Measurements from ENCODE around the gene AK3. TPM values are rescaled to one million over a fixed set of nuclear protein-coding genes. Genes with fewer than 3 reads are reported as not detected.

AK3 gene
- total and polyA plus RNA-seq, 9 of the 15 experiments (the other 6 are each of a cell fraction or from before 2014, with no cell fraction given): 12.2 to 78.6 (median 41.8) TPM

GRCh38 chr9:4700091-4700490 lies 40.9 kb downstream of the AK3 start:
- DNase-seq (ENCODE audit: extremely low read depth in 1 of 4, low spot score in 3 of 4) (peak in 1 of 4 experiments; percentile 50), ATAC-seq (peak; percentile 95), FAIRE-seq (peak; percentile 94)
- CTCF ChIA-PET (ENCODE audit: low intra/inter-chr PET ratio): no interaction called here
- Histone ChIP-seq H4K20me1 (replicated peaks; ENCODE audit: control insufficient read depth, insufficient read depth, low read length) (no peaks in the 10 kb centered on the region), H3K79me2 (ENCODE audit: control insufficient read depth, insufficient read depth, low read length) (no peaks in the 10 kb centered on the region), H3K4me1 (replicated peaks in 1 of 2; ENCODE audit: control insufficient read depth in 2 of 2, insufficient read depth in 2 of 2, low read length in 2 of 2) (peaks cover 4% of the 10 kb centered on the region in 2 experiments; a peak in 1 of 5 replicates), H2AFZ (ENCODE audit: low read depth, low read length) (no peak overlapping the region), H3K27me3 (ENCODE audit: control insufficient read depth in 2 of 2, insufficient read depth in 2 of 2, low read length in 2 of 2) (no peaks in the 10 kb centered on the region), H3K9me1 (ENCODE audit: control insufficient read depth, insufficient read depth, low read length) (no peaks in the 10 kb centered on the region), H3K4me2 (ENCODE audit: insufficient read depth, low read length) (peak overlapping the region; percentile 19; the same call in 1 of the 2 replicates), H3K9me3 (replicated peaks; ENCODE audit: control insufficient read depth, insufficient read depth, low read depth, low read length) (no peaks in the 10 kb centered on the region), H3K9ac (ENCODE audit: insufficient read depth in 1 of 2, low read depth in 2 of 2, low read length in 2 of 2) (no peak overlapping the region), H3K4me3 (no peak overlapping the region), H3K36me3 (ENCODE audit: control insufficient read depth, insufficient read depth, low read length) (peaks cover 65% of the 10 kb centered on the region), H3K27ac (ENCODE audit: extremely low read depth, low read depth, low read length) (peak overlapping the region; percentile 47; the same call in 1 of the 3 replicates)
- 24% methylated on average over 3 of the region's 3 CpGs for WGBS (ENCODE audit: insufficient coverage, low coverage, missing lambda C conversion rate)
- intact Hi-C loops (cut with micrococcal nuclease) (no loop called here), in situ Hi-C loops (cut with MboI) (no loop called here)
- BruUV-seq (replicated peaks): no TSS peak
- POLR2A ChIA-PET: interaction anchor here (0.6 to 1.0 kb wide), 3 partner anchors 8 to 94 kb away, joined by 3 to 5 read pairs (median 3); no protein-coding TSS in a partner anchor
- TF ChIP-seq PKNOX1 (IDR thresholded peaks at IDR 0.05) (peak; percentile 96), HLTF (IDR thresholded peaks at IDR 0.05) (no peak), CEBPG (CRISPR knock-in tag; IDR thresholded peaks at IDR 0.05) (peak; percentile 78), CEBPG (tag; conservative IDR thresholded peaks at IDR 0.05 in 1 of 2, IDR thresholded peaks at IDR 0.05 in 1 of 2) (peak; percentile 62 to 82), MXD1 (CRISPR knock-in tag; IDR thresholded peaks at IDR 0.05; ENCODE audit: borderline replicate concordance, poor library complexity, severe bottlenecking) (no peak), TSC22D4 (tag; IDR thresholded peaks at IDR 0.05) (no peak), CREM (IDR thresholded peaks at IDR 0.05; ENCODE audit: low read depth) (no peak), SMARCC2 (IDR thresholded peaks at IDR 0.05; ENCODE audit: low read depth) (peak; percentile 37; the same call in 1 of the 2 replicates), ZNF830 (CRISPR knock-in tag; IDR thresholded peaks at IDR 0.05) (no peak), ZSCAN29 (IDR thresholded peaks at IDR 0.05) (no peak), TEAD2 (tag; IDR thresholded peaks at IDR 0.05) (no peak), CBX2 (IDR thresholded peaks at IDR 0.05; ENCODE audit: insufficient read depth, low read length, poor library complexity, severe bottlenecking) (no peak), HCFC1 (IDR thresholded peaks at IDR 0.05; ENCODE audit: low read depth, low read length) (no peak), JUND (IDR thresholded peaks at IDR 0.05; ENCODE audit: borderline replicate concordance, low read depth, low read length) (peak; percentile 37; the same call in 1 of the 2 replicates), JUND (tag; IDR thresholded peaks at IDR 0.05; ENCODE audit: borderline replicate concordance, low read depth, low read length) (peak; percentile 28; the same call in 1 of the 3 replicates), ATF2 (CRISPR knock-in tag; IDR thresholded peaks at IDR 0.05) (no peak), ARID4B (CRISPR knock-in tag; IDR thresholded peaks at IDR 0.05) (no peak)

All from K562 (cell line).